IMR-90 (cell line): ENCODE measurements around the gene MGAT4A. TPM values are rescaled to one million over a fixed set of nuclear protein-coding genes. Genes with fewer than 3 reads are reported as not detected.

ENCODE experiments used
- ATAC-seq: fragments of 200-7000 bp; cut with Tn5 transposase; 2 replicates; pipeline ENCODE4 v1.9.1; 2020; ENCODE audit warnings: low read depth, mild to moderate bottlenecking, moderate library complexity
- BruUV-seq: library from RNA; stranded (reverse); fragments of 400-500 nt; replicated peaks from 2 replicates; lab custom pipeline; 2021; lab: Mats Ljungman, UMichigan
- CTCF ChIA-PET: fragments of 300-600 bp; formaldehyde crosslinking; extraction: SDS; loops from one replicate; lab custom pipeline; 2021; ENCODE audit warnings: antibody characterized with exemption; lab: Yijun Ruan, JAX
- POLR2A ChIA-PET: fragments of 300-600 bp; sonication (Branson Sonifier 250); formaldehyde crosslinking; loops from one replicate; lab custom pipeline; 2022; ENCODE audit warnings: antibody characterized with exemption; ENCODE audit not compliant: unreplicated experiment; lab: Charles Lee
- DNase-seq: peaks from one replicate; pipeline ENCODE4 v3.0.0; 2013
- H2AFZ ChIP-seq: replicated peaks from 2 replicates; pipeline ENCODE3; 2013; ENCODE audit warnings: low read length, mild to moderate bottlenecking; ENCODE audit not compliant: poor library complexity
- H2AK5ac ChIP-seq: 2 replicates; pipeline ENCODE4 v1.6.1; 2013; ENCODE audit warnings: low read depth, low read length, inconsistent platforms
- H2AK9ac ChIP-seq: replicated peaks from 2 replicates; pipeline ENCODE3; 2013; ENCODE audit warnings: mild to moderate bottlenecking, low read depth, low read length, moderate library complexity; ENCODE audit not compliant: poor library complexity
- H2BK120ac ChIP-seq: 2 replicates; pipeline ENCODE4 v1.6.1; 2013; ENCODE audit warnings: low read depth, low read length, inconsistent platforms
- H2BK15ac ChIP-seq: 3 replicates; pipeline ENCODE4 v1.6.1; 2013; ENCODE audit warnings: low read depth, low read length, inconsistent platforms
- H2BK20ac ChIP-seq: 2 replicates; pipeline ENCODE4 v1.6.1; 2013; ENCODE audit warnings: low read depth, mild to moderate bottlenecking, inconsistent platforms, low read length, moderate library complexity
- H2BK5ac ChIP-seq: 2 replicates; pipeline ENCODE4 v1.6.1; 2013; ENCODE audit warnings: mild to moderate bottlenecking, low read depth, low read length, inconsistent platforms; ENCODE audit not compliant: poor library complexity, severe bottlenecking
- H3K14ac ChIP-seq: replicated peaks from 2 replicates; pipeline ENCODE4 v1.6.1; 2013; ENCODE audit warnings: low read depth, low read length, inconsistent platforms
- H3K18ac ChIP-seq: 2 replicates; pipeline ENCODE4 v1.6.1; 2013; ENCODE audit warnings: low read depth, low read length, control low read depth
- H3K23ac ChIP-seq: 2 replicates; pipeline ENCODE4 v1.6.1; 2013; ENCODE audit warnings: low read depth, low read length, inconsistent platforms
- H3K27ac ChIP-seq: 2 replicates; pipeline ENCODE4 v1.5.1; 2013; ENCODE audit warnings: mild to moderate bottlenecking, control low read depth, low read length; ENCODE audit not compliant: insufficient read depth
- H3K27me3 ChIP-seq: 2 replicates; pipeline ENCODE4 v1.6.1; 2013; ENCODE audit warnings: low read length; ENCODE audit not compliant: control insufficient read depth, insufficient read depth
- H3K36me3 ChIP-seq: 2 replicates; pipeline ENCODE4 v1.6.1; 2013; ENCODE audit warnings: low read length, mixed read lengths; ENCODE audit not compliant: control insufficient read depth, insufficient read depth
- H3K4ac ChIP-seq: 2 replicates; pipeline ENCODE4 v1.6.1; 2013; ENCODE audit warnings: low read depth, low read length, inconsistent platforms
- H3K4me1 ChIP-seq: 2 replicates; pipeline ENCODE4 v1.6.1; 2013; ENCODE audit warnings: low read length, mixed read lengths; ENCODE audit not compliant: control insufficient read depth, insufficient read depth
- H3K4me2 ChIP-seq: 2 replicates; pipeline ENCODE4 v1.6.1; 2013; ENCODE audit warnings: low read depth, mild to moderate bottlenecking, control low read depth, low read length, moderate library complexity
- H3K4me3 ChIP-seq: 2 replicates; pipeline ENCODE4 v1.5.1; 2013; ENCODE audit warnings: low read depth, mild to moderate bottlenecking, control low read depth, low read length, moderate library complexity; ENCODE audit not compliant: insufficient read depth
- H3K56ac ChIP-seq: 2 replicates; pipeline ENCODE4 v1.6.1; 2013; ENCODE audit warnings: low read length, inconsistent platforms; ENCODE audit not compliant: insufficient read depth; ENCODE audit errors: extremely low read depth
- H3K79me1 ChIP-seq, 2 experiments: 2 replicates each; pipeline ENCODE4 v1.6.1; 2013; ENCODE audit warnings: low read length in 2 of 2, inconsistent platforms in 1 of 2, low read depth in 1 of 2
- H3K9ac ChIP-seq: 2 replicates; pipeline ENCODE4 v1.6.1; 2013; ENCODE audit warnings: low read depth, low read length, control low read depth
- H3K9me1 ChIP-seq: 2 replicates; pipeline ENCODE4 v1.6.1; 2013; ENCODE audit warnings: low read length, inconsistent platforms; ENCODE audit not compliant: insufficient read depth
- H3K9me3 ChIP-seq: 2 replicates; pipeline ENCODE4 v1.6.1; 2013; ENCODE audit warnings: low read length; ENCODE audit not compliant: control insufficient read depth, insufficient read depth
- H4K20me1 ChIP-seq: 2 replicates; pipeline ENCODE4 v1.6.1; 2013; ENCODE audit warnings: low read length, inconsistent platforms; ENCODE audit not compliant: insufficient read depth
- H4K5ac ChIP-seq: 2 replicates; pipeline ENCODE4 v1.6.1; 2013; ENCODE audit warnings: mild to moderate bottlenecking, low read depth, low read length, control low read depth
- H4K8ac ChIP-seq, 2 experiments: 2 replicates each; pipeline ENCODE4 v1.6.1; 2013; ENCODE audit warnings: low read depth in 2 of 2, low read length in 2 of 2, control low read depth in 1 of 2, inconsistent platforms in 1 of 2
- H4K91ac ChIP-seq: 2 replicates; pipeline ENCODE4 v1.6.1; 2013; ENCODE audit warnings: low read depth, low read length, inconsistent platforms; ENCODE audit not compliant: insufficient read depth
- BHLHE40 ChIP-seq: fragments of 150-350 bp; IDR thresholded peaks from 2 replicates; pipeline ENCODE4 v1.6.1; 2016; ENCODE audit warnings: mild to moderate bottlenecking, low read depth, low read length
- CEBPB ChIP-seq: IDR thresholded peaks from 2 replicates; pipeline ENCODE4 v1.6.1; 2012; ENCODE audit warnings: low read depth, low read length, improper control_type of control experiment
- CHD1 ChIP-seq: IDR thresholded peaks from 2 replicates; pipeline ENCODE4 v1.6.1; 2012; ENCODE audit warnings: low read depth, low read length, improper control_type of control experiment
- ELK1 ChIP-seq: fragments of 150-350 bp; IDR thresholded peaks from 2 replicates; pipeline ENCODE4 v1.6.1; 2016; ENCODE audit warnings: low read depth, mild to moderate bottlenecking, low read length, moderate library complexity, borderline replicate concordance
- FOS ChIP-seq: fragments of 150-350 bp; IDR thresholded peaks from 2 replicates; pipeline ENCODE4 v1.6.1; 2016; ENCODE audit warnings: low read depth, low read length
- MAFK ChIP-seq: IDR thresholded peaks from 2 replicates; pipeline ENCODE4 v1.6.1; 2012; ENCODE audit warnings: low read depth, low read length, improper control_type of control experiment
- MAZ ChIP-seq: IDR thresholded peaks from 2 replicates; pipeline ENCODE4 v1.6.1; 2012; ENCODE audit warnings: low read depth, mild to moderate bottlenecking, low read length, improper control_type of control experiment, moderate library complexity, borderline replicate concordance
- MXI1 ChIP-seq: IDR thresholded peaks from 2 replicates; pipeline ENCODE4 v1.6.1; 2012; ENCODE audit warnings: low read depth, mild to moderate bottlenecking, low read length, moderate library complexity, borderline replicate concordance
- NFE2L2 ChIP-seq: fragments of 150-350 bp; IDR thresholded peaks from 2 replicates; pipeline ENCODE4 v1.6.1; 2016; ENCODE audit warnings: low read depth, mild to moderate bottlenecking, low read length
- POLR2A ChIP-seq: IDR thresholded peaks from 2 replicates; pipeline ENCODE4 v1.6.1; 2012; ENCODE audit warnings: mild to moderate bottlenecking, low read depth, low read length
- RAD21 ChIP-seq: IDR thresholded peaks from 2 replicates; pipeline ENCODE4 v1.6.1; 2012; ENCODE audit warnings: low read length, improper control_type of control experiment
- RCOR1 ChIP-seq: IDR thresholded peaks from 2 replicates; pipeline ENCODE4 v1.6.1; 2012; ENCODE audit warnings: mild to moderate bottlenecking, low read length, improper control_type of control experiment; ENCODE audit not compliant: insufficient replicate concordance
- RFX5 ChIP-seq: IDR thresholded peaks from 2 replicates; pipeline ENCODE4 v1.8.0; 2012; ENCODE audit warnings: low read depth, mild to moderate bottlenecking, low read length, moderate library complexity
- SMC3 ChIP-seq: fragments of 150-350 bp; IDR thresholded peaks from 2 replicates; pipeline ENCODE4 v1.6.1; 2016; ENCODE audit warnings: low read depth, mild to moderate bottlenecking, antibody characterized with exemption, low read length, moderate library complexity
- USF2 ChIP-seq: fragments of 150-350 bp; IDR thresholded peaks from 2 replicates; pipeline ENCODE4 v1.6.1; 2017; ENCODE audit warnings: mild to moderate bottlenecking, antibody characterized with exemption, low read length, low read depth
- WGBS, 2 experiments: methylation state at CpG; one replicate each; pipeline versions ENCODE4 v1.1.5 to v1.1.7; 2013; ENCODE audit warnings: missing lambda C conversion rate in 2 of 2; ENCODE audit not compliant: insufficient read length in 1 of 2; ENCODE audit errors: extremely low coverage in 2 of 2; 5-methylcytosine and 5-hydroxymethylcytosine counted together
- dilution Hi-C: fragments of 300-500 bp; cut with HindIII; formaldehyde crosslinking; loops from one replicate; pipeline ENCODE4 v1.14.3; 2018; ENCODE audit warnings: low sequenced_read_pairs; ENCODE audit not compliant: unreplicated experiment
- in situ Hi-C: fragments of 300-500 bp; cut with MboI; formaldehyde crosslinking; loops from 3 replicates; pipeline ENCODE4 v1.14.3; 2019; ENCODE audit warnings: low sequenced_read_pairs, inconsistent platforms, mixed read lengths
- intact Hi-C: fragments of 100-400 bp; cut with micrococcal nuclease; formaldehyde crosslinking; loops from 2 replicates; pipeline ENCODE4 v1.10.0; 2022
- polyA plus RNA-seq, 3 experiments: library from polyadenylated mRNA; depleted of rRNA; stranded (reverse); fragments of >200 nt; gene quantifications; 2 replicates each; pipeline ENCODE4 v1.2.3, GENCODE V29; 2012; ENCODE audit warnings: low replicate concordance in 1 of 3
- total RNA-seq: library from RNA; depleted of rRNA; stranded (reverse); fragments of >200 nt; gene quantifications from 2 replicates; pipeline ENCODE4 v1.2.3, GENCODE V29; 2012
- TF ChIP-seq, protein P1 (sequence below): conservative IDR thresholded peaks from 2 replicates; pipeline ENCODE4 v1.5.1; 2012; ENCODE audit warnings: mild to moderate bottlenecking, low read depth, low read length, improper control_type of control experiment

The MGAT4A gene
- total and polyA plus RNA-seq, 2 of the 4 experiments (the other 2 are of a cell fraction): under 0.01 TPM; not detected in 1

DNA sequence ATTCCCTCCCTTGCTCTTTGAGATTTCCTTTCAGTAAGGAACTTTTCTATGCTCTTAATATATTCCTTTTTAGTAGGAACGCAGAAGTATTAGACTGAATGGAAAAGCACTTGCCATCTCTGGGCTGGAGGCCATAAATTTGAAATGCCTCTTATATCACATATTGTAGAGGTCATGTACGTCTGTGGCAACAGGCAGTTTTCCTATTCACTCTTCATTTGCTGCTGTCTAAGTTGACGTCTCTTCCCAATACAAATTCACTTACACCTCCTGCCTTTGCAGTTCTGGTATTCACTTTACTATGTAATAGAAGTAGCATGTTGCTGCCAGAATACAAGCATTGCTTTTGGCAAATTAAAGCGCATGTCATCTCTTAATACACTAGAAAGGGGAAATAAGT, 34.7 kb downstream of the MGAT4A start:
- Histone ChIP-seq H2BK5ac (no peak overlapping the region), H3K4me1 (no peaks in the 10 kb centered on the region), H4K91ac (no peak overlapping the region), H2BK15ac (no peak overlapping the region), H3K23ac (no peak overlapping the region), H2AK9ac (no peak overlapping the region), H3K18ac (no peak overlapping the region), H3K4me3 (no peak overlapping the region), H3K9ac (no peak overlapping the region), H3K27me3 (no peaks in the 10 kb centered on the region), H4K5ac (no peak overlapping the region), H3K27ac (no peak overlapping the region), H2AFZ (no peak overlapping the region), H3K79me1 (no peaks in the 10 kb centered on the region), H3K56ac (no peak overlapping the region), H2AK5ac (no peak overlapping the region), H2BK120ac (no peak overlapping the region), H4K20me1 (no peaks in the 10 kb centered on the region), H2BK20ac (no peak overlapping the region), H3K4me2 (no peak overlapping the region), H3K9me1 (no peaks in the 10 kb centered on the region), H3K36me3 (no peaks in the 10 kb centered on the region), H4K8ac (no peak overlapping the region), H3K14ac (no peak overlapping the region), H3K9me3 (no peaks in the 10 kb centered on the region), H3K4ac (no peak overlapping the region)
- TF ChIP-seq SMC3: no peak
- no peak for TF ChIP-seq MXI1
- no peak for TF ChIP-seq POLR2A
- no peak for TF ChIP-seq RFX5
- no peak for TF ChIP-seq RCOR1
- no peak for TF ChIP-seq USF2
- TF ChIP-seq MAFK: no peak
- no peak for TF ChIP-seq FOS
- no peak for TF ChIP-seq CEBPB
- no peak for TF ChIP-seq MAZ
- TF ChIP-seq RAD21: no peak
- no peak for TF ChIP-seq NFE2L2
- TF ChIP-seq ELK1: no peak
- no peak for TF ChIP-seq BHLHE40
- TF ChIP-seq CHD1: no peak
- TF ChIP-seq, protein P1, sequence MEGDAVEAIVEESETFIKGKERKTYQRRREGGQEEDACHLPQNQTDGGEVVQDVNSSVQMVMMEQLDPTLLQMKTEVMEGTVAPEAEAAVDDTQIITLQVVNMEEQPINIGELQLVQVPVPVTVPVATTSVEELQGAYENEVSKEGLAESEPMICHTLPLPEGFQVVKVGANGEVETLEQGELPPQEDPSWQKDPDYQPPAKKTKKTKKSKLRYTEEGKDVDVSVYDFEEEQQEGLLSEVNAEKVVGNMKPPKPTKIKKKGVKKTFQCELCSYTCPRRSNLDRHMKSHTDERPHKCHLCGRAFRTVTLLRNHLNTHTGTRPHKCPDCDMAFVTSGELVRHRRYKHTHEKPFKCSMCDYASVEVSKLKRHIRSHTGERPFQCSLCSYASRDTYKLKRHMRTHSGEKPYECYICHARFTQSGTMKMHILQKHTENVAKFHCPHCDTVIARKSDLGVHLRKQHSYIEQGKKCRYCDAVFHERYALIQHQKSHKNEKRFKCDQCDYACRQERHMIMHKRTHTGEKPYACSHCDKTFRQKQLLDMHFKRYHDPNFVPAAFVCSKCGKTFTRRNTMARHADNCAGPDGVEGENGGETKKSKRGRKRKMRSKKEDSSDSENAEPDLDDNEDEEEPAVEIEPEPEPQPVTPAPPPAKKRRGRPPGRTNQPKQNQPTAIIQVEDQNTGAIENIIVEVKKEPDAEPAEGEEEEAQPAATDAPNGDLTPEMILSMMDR: no peak
- ATAC-seq: no peak
- BruUV-seq: no TSS peak
- ChIA-PET POLR2A (no interaction called here), CTCF (no interaction called here)
- WGBS, 2 experiments: no CpG with 5 or more reads among the region's 4 CpGs
- in situ Hi-C loops: no loop called here
- dilution Hi-C loops: no loop called here
- DNase-seq: no peak
- intact Hi-C loops: no loop called here
